ENCODE measurements around the gene TSPAN1.
A peak's percentile ranks its signal among the peaks of the same experiment; 100 is the strongest.

The TSPAN1 gene

GRCh38 chr1:46180082-46180616, 5.3 kb downstream of the TSPAN1 start:
- H2BK12ac ChIP-seq (ENCODE audit: low read length in 2 of 2), result peak overlapping the region in 1 of 2 experiments; percentile 15
- no peak overlapping the region for H3K4ac ChIP-seq (ENCODE audit: low read depth in 1 of 2, low read length in 2 of 2)
- H2BK5ac ChIP-seq (ENCODE audit: low read depth, low read length, poor library complexity, severe bottlenecking), result no peak overlapping the region
- H2BK120ac ChIP-seq (ENCODE audit: low read depth, low read length), result no peak overlapping the region
- no peak overlapping the region for H3K9ac ChIP-seq (ENCODE audit: low read length)
- no peaks in the 10 kb centered on the region for H3K9me3 ChIP-seq (ENCODE audit: control insufficient read depth, low read length)
- no peak overlapping the region for H4K8ac ChIP-seq (ENCODE audit: low read length)
- H2AK5ac ChIP-seq (ENCODE audit: low read length, severe bottlenecking), result peak overlapping the region; percentile 26
- no peak overlapping the region for H3K14ac ChIP-seq (ENCODE audit: low read length in 2 of 2)
- 69% methylated on average over 12 of the region's 12 CpGs for WGBS
- no peak overlapping the region for H3K4me2 ChIP-seq (ENCODE audit: low read length, poor library complexity, severe bottlenecking)
- H2AFZ ChIP-seq (ENCODE audit: low read depth, low read length), result peak overlapping the region; percentile 7
- H3K36me3 ChIP-seq (ENCODE audit: control insufficient read depth in 1 of 2, insufficient read depth in 2 of 2, low read depth in 1 of 2, low read length in 2 of 2), result no peaks in the 10 kb centered on the region
- H3K18ac ChIP-seq (ENCODE audit: low read depth in 1 of 2, low read length in 2 of 2), result no peak overlapping the region
- H3K79me1 ChIP-seq (replicated peaks; ENCODE audit: low read length, poor library complexity, severe bottlenecking), result no peaks in the 10 kb centered on the region
- H3K4me3 ChIP-seq (ENCODE audit: insufficient read depth in 1 of 2, low read depth in 1 of 2, low read length in 2 of 2), result no peak overlapping the region
- H3K4me1 ChIP-seq (ENCODE audit: control insufficient read depth, insufficient read depth, low read depth, low read length), result peaks cover 31% of the 10 kb centered on the region
- no peak for DNase-seq
- no peak overlapping the region for H3K27ac ChIP-seq (ENCODE audit: low read length, poor library complexity, severe bottlenecking)
- no peaks in the 10 kb centered on the region for H3K27me3 ChIP-seq (ENCODE audit: control insufficient read depth in 1 of 2, insufficient read depth in 1 of 2, low read length in 2 of 2)
- no peak overlapping the region for H2BK15ac ChIP-seq (ENCODE audit: low read depth, poor library complexity, severe bottlenecking)
- H3K23ac ChIP-seq (ENCODE audit: low read length in 2 of 2), result no peak overlapping the region
- peak overlapping the region; percentile 43 for H4K91ac ChIP-seq (ENCODE audit: low read length)

GRCh38 chr1:46181343-46182260, 6.7 kb downstream of the TSPAN1 start:
- peak overlapping the region in 1 of 2 experiments; percentile 38 for H3K18ac ChIP-seq (ENCODE audit: low read depth in 1 of 2, low read length in 2 of 2)
- no peak overlapping the region for H3K23ac ChIP-seq (ENCODE audit: low read length in 2 of 2)
- no peak overlapping the region for H2BK5ac ChIP-seq (ENCODE audit: low read depth, low read length, poor library complexity, severe bottlenecking)
- H2AFZ ChIP-seq (ENCODE audit: low read depth, low read length), result no peak overlapping the region
- peak overlapping the region; percentile 12 for H3K9ac ChIP-seq (ENCODE audit: low read length)
- no peak overlapping the region for H4K8ac ChIP-seq (ENCODE audit: low read length)
- H3K9me3 ChIP-seq (ENCODE audit: control insufficient read depth, low read length), result no peaks in the 10 kb centered on the region
- H4K91ac ChIP-seq (ENCODE audit: low read length), result no peak overlapping the region
- no peak overlapping the region for H2BK120ac ChIP-seq (ENCODE audit: low read depth, low read length)
- peak overlapping the region; percentile 36 for H2AK5ac ChIP-seq (ENCODE audit: low read length, severe bottlenecking)
- no peak overlapping the region for H3K4me2 ChIP-seq (ENCODE audit: low read length, poor library complexity, severe bottlenecking)
- H2BK15ac ChIP-seq (ENCODE audit: low read depth, poor library complexity, severe bottlenecking), result no peak overlapping the region
- H3K4me1 ChIP-seq (ENCODE audit: control insufficient read depth, insufficient read depth, low read depth, low read length), result peaks cover 39% of the 10 kb centered on the region
- no peaks in the 10 kb centered on the region for H3K79me1 ChIP-seq (replicated peaks; ENCODE audit: low read length, poor library complexity, severe bottlenecking)
- DNase-seq, result no peak
- no peak overlapping the region for H3K4ac ChIP-seq (ENCODE audit: low read depth in 1 of 2, low read length in 2 of 2)
- no peaks in the 10 kb centered on the region for H3K27me3 ChIP-seq (ENCODE audit: control insufficient read depth in 1 of 2, insufficient read depth in 1 of 2, low read length in 2 of 2)
- no peak overlapping the region for H3K4me3 ChIP-seq (ENCODE audit: insufficient read depth in 1 of 2, low read depth in 1 of 2, low read length in 2 of 2)
- H3K36me3 ChIP-seq (ENCODE audit: control insufficient read depth in 1 of 2, insufficient read depth in 2 of 2, low read depth in 1 of 2, low read length in 2 of 2), result no peaks in the 10 kb centered on the region
- peak overlapping the region; percentile 41 for H3K27ac ChIP-seq (ENCODE audit: low read length, poor library complexity, severe bottlenecking)
- WGBS, result 79% methylated on average over 8 of the region's 10 CpGs
- peak overlapping the region in 1 of 2 experiments; percentile 56 for H2BK12ac ChIP-seq (ENCODE audit: low read length in 2 of 2)
- no peak overlapping the region for H3K14ac ChIP-seq (ENCODE audit: low read length in 2 of 2)

- 56% methylated on average over 8 of the region's 8 CpGs for WGBS
Observed at GRCh38 chr1:46183079-46183847, 8.4 kb downstream of the TSPAN1 start.

More at GRCh38 chr1:46183079-46183847, 8.4 kb downstream of the TSPAN1 start:
- H3K9me3 ChIP-seq (ENCODE audit: control insufficient read depth, low read length), result no peaks in the 10 kb centered on the region
- H4K91ac ChIP-seq (ENCODE audit: low read length), result no peak overlapping the region
- H3K14ac ChIP-seq (ENCODE audit: low read length in 2 of 2), result peak overlapping the region in 1 of 2 experiments; percentile 1
- peak; percentile 91 for DNase-seq
- H3K36me3 ChIP-seq (ENCODE audit: control insufficient read depth in 1 of 2, insufficient read depth in 2 of 2, low read depth in 1 of 2, low read length in 2 of 2), result peaks cover 12% of the 10 kb centered on the region in 2 experiments
- peaks cover 39% of the 10 kb centered on the region for H3K4me1 ChIP-seq (ENCODE audit: control insufficient read depth, insufficient read depth, low read depth, low read length)
- peak overlapping the region; percentile 63 for H2BK5ac ChIP-seq (ENCODE audit: low read depth, low read length, poor library complexity, severe bottlenecking)
- peak overlapping the region; percentile 66 for H4K8ac ChIP-seq (ENCODE audit: low read length)
- peak overlapping the region in 1 of 2 experiments; percentile 81 for H3K4ac ChIP-seq (ENCODE audit: low read depth in 1 of 2, low read length in 2 of 2)
- no peaks in the 10 kb centered on the region for H3K79me1 ChIP-seq (replicated peaks; ENCODE audit: low read length, poor library complexity, severe bottlenecking)
- peak overlapping the region in 1 of 2 experiments; percentile 14 for H3K4me3 ChIP-seq (ENCODE audit: insufficient read depth in 1 of 2, low read depth in 1 of 2, low read length in 2 of 2)
- H3K27me3 ChIP-seq (ENCODE audit: control insufficient read depth in 1 of 2, insufficient read depth in 1 of 2, low read length in 2 of 2), result no peaks in the 10 kb centered on the region
- H3K9ac ChIP-seq (ENCODE audit: low read length), result peak overlapping the region; percentile 66
- peak overlapping the region in 1 of 2 experiments; percentile 80 for H2BK12ac ChIP-seq (ENCODE audit: low read length in 2 of 2)
- peak overlapping the region; percentile 1 for H2AK5ac ChIP-seq (ENCODE audit: low read length, severe bottlenecking)
- H3K23ac ChIP-seq (ENCODE audit: low read length in 2 of 2), result no peak overlapping the region
- no peak overlapping the region for H2AFZ ChIP-seq (ENCODE audit: low read depth, low read length)
- H3K4me2 ChIP-seq (ENCODE audit: low read length, poor library complexity, severe bottlenecking), result no peak overlapping the region
- no peak overlapping the region for H2BK120ac ChIP-seq (ENCODE audit: low read depth, low read length)
- H3K18ac ChIP-seq (ENCODE audit: low read depth in 1 of 2, low read length in 2 of 2), result peak overlapping the region in 1 of 2 experiments; percentile 67
- H3K27ac ChIP-seq (ENCODE audit: low read length, poor library complexity, severe bottlenecking), result peak overlapping the region; percentile 95
- H2BK15ac ChIP-seq (ENCODE audit: low read depth, poor library complexity, severe bottlenecking), result no peak overlapping the region

All from mesenchymal stem cell (in vitro differentiated cells and primary cell).